ENCODE measurements around the gene PAM. TPM values are rescaled to one million over a fixed set of nuclear protein-coding genes. Genes with fewer than 3 reads are reported as not detected.

PAM gene
- total RNA-seq, 1 experiment from 2014 or later = 131 TPM

DNA sequence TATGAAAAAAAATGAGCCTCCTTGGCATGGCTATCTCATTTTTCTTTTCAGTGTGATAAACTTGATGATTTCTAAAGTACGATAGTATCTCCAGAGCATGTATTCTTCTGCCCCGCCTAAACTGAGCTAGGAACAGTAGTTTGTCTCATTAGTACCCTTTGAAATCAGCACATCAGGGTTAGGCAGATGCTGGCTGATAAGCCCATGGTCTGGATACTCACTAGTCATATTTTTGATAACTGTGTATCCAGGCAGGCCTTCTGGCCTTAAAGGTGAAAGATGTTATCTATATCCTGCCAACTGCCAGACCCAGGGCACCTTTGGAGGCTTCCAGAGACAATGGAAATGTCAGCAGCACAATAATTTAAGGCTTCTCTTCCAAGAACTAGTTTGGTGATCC is 261.1 kb downstream of the PAM start:
- no peaks in the 10 kb centered on the region for H3K27me3 ChIP-seq (ENCODE audit: control insufficient read depth, insufficient read depth, low read length)
- ATAC-seq (no peak), DNase-seq (ENCODE audit: low read depth, low spot score) (no peak)
- BruUV-seq (replicated peaks) = no TSS peak
- ChIA-PET CTCF (no interaction called here), POLR2A (no interaction called here)
- no peak overlapping the region for H3K4me3 ChIP-seq (ENCODE audit: low read depth in 2 of 2, low read length in 2 of 2)
- no peak overlapping the region for H3K27ac ChIP-seq (ENCODE audit: low read length)
- no peak for TF ChIP-seq TCF7L2 (IDR thresholded peaks at IDR 0.05; ENCODE audit: low read depth, low read length)
- TF ChIP-seq, protein P1, sequence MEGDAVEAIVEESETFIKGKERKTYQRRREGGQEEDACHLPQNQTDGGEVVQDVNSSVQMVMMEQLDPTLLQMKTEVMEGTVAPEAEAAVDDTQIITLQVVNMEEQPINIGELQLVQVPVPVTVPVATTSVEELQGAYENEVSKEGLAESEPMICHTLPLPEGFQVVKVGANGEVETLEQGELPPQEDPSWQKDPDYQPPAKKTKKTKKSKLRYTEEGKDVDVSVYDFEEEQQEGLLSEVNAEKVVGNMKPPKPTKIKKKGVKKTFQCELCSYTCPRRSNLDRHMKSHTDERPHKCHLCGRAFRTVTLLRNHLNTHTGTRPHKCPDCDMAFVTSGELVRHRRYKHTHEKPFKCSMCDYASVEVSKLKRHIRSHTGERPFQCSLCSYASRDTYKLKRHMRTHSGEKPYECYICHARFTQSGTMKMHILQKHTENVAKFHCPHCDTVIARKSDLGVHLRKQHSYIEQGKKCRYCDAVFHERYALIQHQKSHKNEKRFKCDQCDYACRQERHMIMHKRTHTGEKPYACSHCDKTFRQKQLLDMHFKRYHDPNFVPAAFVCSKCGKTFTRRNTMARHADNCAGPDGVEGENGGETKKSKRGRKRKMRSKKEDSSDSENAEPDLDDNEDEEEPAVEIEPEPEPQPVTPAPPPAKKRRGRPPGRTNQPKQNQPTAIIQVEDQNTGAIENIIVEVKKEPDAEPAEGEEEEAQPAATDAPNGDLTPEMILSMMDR (IDR thresholded peaks at IDR 0.05) = no peak
- no peak for TF ChIP-seq SIN3A (IDR thresholded peaks at IDR 0.05; ENCODE audit: borderline replicate concordance, insufficient read depth, low read depth, low read length)
- TF ChIP-seq, protein P2, sequence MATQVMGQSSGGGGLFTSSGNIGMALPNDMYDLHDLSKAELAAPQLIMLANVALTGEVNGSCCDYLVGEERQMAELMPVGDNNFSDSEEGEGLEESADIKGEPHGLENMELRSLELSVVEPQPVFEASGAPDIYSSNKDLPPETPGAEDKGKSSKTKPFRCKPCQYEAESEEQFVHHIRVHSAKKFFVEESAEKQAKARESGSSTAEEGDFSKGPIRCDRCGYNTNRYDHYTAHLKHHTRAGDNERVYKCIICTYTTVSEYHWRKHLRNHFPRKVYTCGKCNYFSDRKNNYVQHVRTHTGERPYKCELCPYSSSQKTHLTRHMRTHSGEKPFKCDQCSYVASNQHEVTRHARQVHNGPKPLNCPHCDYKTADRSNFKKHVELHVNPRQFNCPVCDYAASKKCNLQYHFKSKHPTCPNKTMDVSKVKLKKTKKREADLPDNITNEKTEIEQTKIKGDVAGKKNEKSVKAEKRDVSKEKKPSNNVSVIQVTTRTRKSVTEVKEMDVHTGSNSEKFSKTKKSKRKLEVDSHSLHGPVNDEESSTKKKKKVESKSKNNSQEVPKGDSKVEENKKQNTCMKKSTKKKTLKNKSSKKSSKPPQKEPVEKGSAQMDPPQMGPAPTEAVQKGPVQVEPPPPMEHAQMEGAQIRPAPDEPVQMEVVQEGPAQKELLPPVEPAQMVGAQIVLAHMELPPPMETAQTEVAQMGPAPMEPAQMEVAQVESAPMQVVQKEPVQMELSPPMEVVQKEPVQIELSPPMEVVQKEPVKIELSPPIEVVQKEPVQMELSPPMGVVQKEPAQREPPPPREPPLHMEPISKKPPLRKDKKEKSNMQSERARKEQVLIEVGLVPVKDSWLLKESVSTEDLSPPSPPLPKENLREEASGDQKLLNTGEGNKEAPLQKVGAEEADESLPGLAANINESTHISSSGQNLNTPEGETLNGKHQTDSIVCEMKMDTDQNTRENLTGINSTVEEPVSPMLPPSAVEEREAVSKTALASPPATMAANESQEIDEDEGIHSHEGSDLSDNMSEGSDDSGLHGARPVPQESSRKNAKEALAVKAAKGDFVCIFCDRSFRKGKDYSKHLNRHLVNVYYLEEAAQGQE (IDR thresholded peaks at IDR 0.05; ENCODE audit: insufficient read depth in 1 of 2, low read depth in 2 of 2, low read length in 1 of 2) = no peak
- no peak for TF ChIP-seq POLR2AphosphoS5 (IDR thresholded peaks at IDR 0.05; ENCODE audit: low read depth, low read length)
- no peaks in the 10 kb centered on the region for H3K9me3 ChIP-seq (ENCODE audit: control insufficient read depth, insufficient read depth, low read depth, low read length)
- H3K4me1 ChIP-seq (ENCODE audit: control insufficient read depth, insufficient read depth, low read length) = no peaks in the 10 kb centered on the region
- in situ Hi-C loops (cut with HindIII; ENCODE audit: low pct_unique_long_range_greater_than_20kb, low sequenced_read_pairs) = no loop called here
- no peaks in the 10 kb centered on the region for H3K36me3 ChIP-seq (ENCODE audit: control insufficient read depth, insufficient read depth, low read length)
- intact Hi-C loops (cut with micrococcal nuclease; ENCODE audit: unreplicated experiment) = no loop called here

DNA sequence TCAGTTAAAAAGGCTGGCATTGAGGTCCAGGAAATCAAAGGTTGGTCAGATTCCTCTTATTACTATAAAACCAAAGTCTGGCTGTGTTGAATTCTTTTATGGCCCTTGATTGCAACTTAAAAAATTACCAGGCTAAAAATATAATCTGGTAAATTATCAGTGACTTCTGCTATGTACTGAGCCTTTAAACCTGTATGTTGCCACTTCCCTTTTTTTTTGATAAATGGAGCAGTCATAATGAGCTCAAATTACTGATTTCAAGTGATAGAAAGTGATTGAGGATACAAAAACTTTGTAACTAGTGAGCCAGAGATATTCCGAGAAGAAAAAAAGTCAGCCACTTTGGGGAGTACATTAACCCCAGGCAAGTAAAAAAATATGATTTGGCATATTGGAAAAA is 264.7 kb downstream of the PAM start:
- ATAC-seq (no peak), DNase-seq (ENCODE audit: low read depth, low spot score) (no peak)
- ChIA-PET CTCF (no interaction called here), POLR2A (no interaction called here)
- Histone ChIP-seq H3K27ac (ENCODE audit: low read length) (no peak overlapping the region), H3K27me3 (ENCODE audit: control insufficient read depth, insufficient read depth, low read length) (no peaks in the 10 kb centered on the region), H3K4me1 (ENCODE audit: control insufficient read depth, insufficient read depth, low read length) (no peaks in the 10 kb centered on the region), H3K9me3 (ENCODE audit: control insufficient read depth, insufficient read depth, low read depth, low read length) (no peaks in the 10 kb centered on the region), H3K4me3 (ENCODE audit: low read depth in 2 of 2, low read length in 2 of 2) (no peak overlapping the region), H3K36me3 (ENCODE audit: control insufficient read depth, insufficient read depth, low read length) (no peaks in the 10 kb centered on the region)
- in situ Hi-C loops (cut with HindIII; ENCODE audit: low pct_unique_long_range_greater_than_20kb, low sequenced_read_pairs) (no loop called here), intact Hi-C loops (cut with micrococcal nuclease; ENCODE audit: unreplicated experiment) (no loop called here)
- no TSS peak for BruUV-seq (replicated peaks)
- TF ChIP-seq, protein P2 (IDR thresholded peaks at IDR 0.05; ENCODE audit: insufficient read depth in 1 of 2, low read depth in 2 of 2, low read length in 1 of 2) = no peak
- TF ChIP-seq, protein P1 (IDR thresholded peaks at IDR 0.05) = no peak
- no peak for TF ChIP-seq TCF7L2 (IDR thresholded peaks at IDR 0.05; ENCODE audit: low read depth, low read length)
- no peak for TF ChIP-seq POLR2AphosphoS5 (IDR thresholded peaks at IDR 0.05; ENCODE audit: low read depth, low read length)
- no peak for TF ChIP-seq SIN3A (IDR thresholded peaks at IDR 0.05; ENCODE audit: borderline replicate concordance, insufficient read depth, low read depth, low read length)

Data from Panc1 (cell line).